K562 (cell line): ENCODE data around the gene DCAF17. TPM values are rescaled to one million over a fixed set of nuclear protein-coding genes. Genes with fewer than 3 reads are reported as not detected.

ENCODE experiments used
- BCOR ChIP-seq: fragments of 450-650 bp; IDR thresholded peaks from 2 replicates; pipeline ENCODE4 v1.6.1; 2016
- BMI1 ChIP-seq: fragments of 150-350 bp; IDR thresholded peaks from 2 replicates; pipeline ENCODE4 v1.6.1; 2014; ENCODE audit warnings: low read length
- ELF1 ChIP-seq: fragments of 200-800 bp; sonication (Bioruptor generic); IDR thresholded peaks from 2 replicates; pipeline ENCODE4 v1.6.1; 2016; ENCODE audit warnings: missing genetic modification characterization, missing compliant biosample characterization
- HDAC2 ChIP-seq: fragments of 450-650 bp; IDR thresholded peaks from 2 replicates; pipeline ENCODE4 v1.6.1; 2016; ENCODE audit warnings: mild to moderate bottlenecking
- IFI16 ChIP-seq: fragments of 250-450 bp; sonication (Bioruptor Pico); IDR thresholded peaks from 2 replicates; pipeline ENCODE4 v2.1.2; 2022; ENCODE audit warnings: mild to moderate bottlenecking, inconsistent platforms
- MECOM ChIP-seq: fragments of 250-450 bp; sonication (Bioruptor Pico); IDR thresholded peaks from 2 replicates; pipeline ENCODE4 v1.8.0; 2022; ENCODE audit warnings: inconsistent platforms
- NR2C1 ChIP-seq, 2 experiments: fragments of 450-650 bp; IDR thresholded peaks; 2 replicates each; pipeline ENCODE4 v1.6.1; 2017; ENCODE audit warnings: mild to moderate bottlenecking in 2 of 2, antibody characterized with exemption in 1 of 2, inconsistent platforms in 1 of 2, missing compliant biosample characterization in 1 of 2, missing genetic modification characterization in 1 of 2
- POLR3G ChIP-seq: IDR thresholded peaks from 2 replicates; pipeline ENCODE4 v1.6.1; 2011; ENCODE audit not compliant: insufficient read length, insufficient replicate concordance; ENCODE audit errors: extremely low read depth
- SMC3 ChIP-seq: conservative IDR thresholded peaks from 2 replicates; pipeline ENCODE4 v1.6.1; 2011; ENCODE audit warnings: low read depth, low read length, improper control_type of control experiment; ENCODE audit not compliant: insufficient read depth
- TAF15 ChIP-seq: fragments of 200-400 bp; formaldehyde crosslinking; IDR thresholded peaks from 2 replicates; pipeline ENCODE4 v1.6.1; 2017; ENCODE audit warnings: mild to moderate bottlenecking, low read depth, low read length, moderate library complexity
- ZBTB33 ChIP-seq: sonication (generic); formaldehyde crosslinking; IDR thresholded peaks from 2 replicates; pipeline ENCODE4 v1.8.1; 2023; ENCODE audit warnings: mild to moderate bottlenecking, missing genetic modification reagents
- ZNF174 ChIP-seq: fragments of 250-450 bp; sonication (Bioruptor Pico); IDR thresholded peaks from 2 replicates; pipeline ENCODE4 v1.4.0; 2020; ENCODE audit warnings: mild to moderate bottlenecking
- polyA plus RNA-seq, 8 experiments: library from polyadenylated mRNA; depleted of rRNA in 4 of 8; stranded (reverse) in 5 of 8; unstranded in 3 of 8; fragments of >200 nt; fragmentation: Nextera tagmentation in 2 of 8; fragmentation: Illumina TruSeq in 1 of 8; extraction: Ambion mirVana in 2 of 8; extraction: Trizol in 1 of 8; gene quantifications; 2 replicates each; pipeline versions ENCODE4 v1.2.1 to v1.2.3, GENCODE V29; 2011 to 2014; ENCODE audit warnings: inconsistent platforms in 1 of 8, missing spikeins in 1 of 8
- total RNA-seq, 7 experiments: library from RNA; depleted of rRNA in 6 of 7; stranded (reverse); fragments of >200 nt in 6 of 7; fragmentation: Illumina TruSeq in 2 of 7; extraction: Trizol in 2 of 7; gene quantifications; 2 replicates each; pipeline versions ENCODE4 v1.2.1 to v1.2.3, GENCODE V29; 2011 to 2021; ENCODE audit warnings: low replicate concordance in 1 of 7
- TF ChIP-seq, protein P1 (sequence below), 2 experiments: fragments of 450-650 bp; formaldehyde crosslinking in 1 of 2; IDR thresholded peaks; 2 replicates each; pipeline versions ENCODE4 v1.4.0 to v1.6.1; 2014 to 2020; ENCODE audit warnings: mild to moderate bottlenecking in 2 of 2, borderline replicate concordance in 1 of 2, low read depth in 1 of 2
- TF ChIP-seq, protein P2 (sequence below): fragments of 250-450 bp; sonication (Bioruptor Pico); IDR thresholded peaks from 2 replicates; pipeline ENCODE4 v1.8.0; 2022; ENCODE audit warnings: inconsistent platforms

Gene DCAF17
- total and polyA plus RNA-seq, 9 of the 15 experiments (the other 6 are each of a cell fraction or from before 2014, with no cell fraction given), result 10.0 to 38.5 (median 27.1) TPM

DNA sequence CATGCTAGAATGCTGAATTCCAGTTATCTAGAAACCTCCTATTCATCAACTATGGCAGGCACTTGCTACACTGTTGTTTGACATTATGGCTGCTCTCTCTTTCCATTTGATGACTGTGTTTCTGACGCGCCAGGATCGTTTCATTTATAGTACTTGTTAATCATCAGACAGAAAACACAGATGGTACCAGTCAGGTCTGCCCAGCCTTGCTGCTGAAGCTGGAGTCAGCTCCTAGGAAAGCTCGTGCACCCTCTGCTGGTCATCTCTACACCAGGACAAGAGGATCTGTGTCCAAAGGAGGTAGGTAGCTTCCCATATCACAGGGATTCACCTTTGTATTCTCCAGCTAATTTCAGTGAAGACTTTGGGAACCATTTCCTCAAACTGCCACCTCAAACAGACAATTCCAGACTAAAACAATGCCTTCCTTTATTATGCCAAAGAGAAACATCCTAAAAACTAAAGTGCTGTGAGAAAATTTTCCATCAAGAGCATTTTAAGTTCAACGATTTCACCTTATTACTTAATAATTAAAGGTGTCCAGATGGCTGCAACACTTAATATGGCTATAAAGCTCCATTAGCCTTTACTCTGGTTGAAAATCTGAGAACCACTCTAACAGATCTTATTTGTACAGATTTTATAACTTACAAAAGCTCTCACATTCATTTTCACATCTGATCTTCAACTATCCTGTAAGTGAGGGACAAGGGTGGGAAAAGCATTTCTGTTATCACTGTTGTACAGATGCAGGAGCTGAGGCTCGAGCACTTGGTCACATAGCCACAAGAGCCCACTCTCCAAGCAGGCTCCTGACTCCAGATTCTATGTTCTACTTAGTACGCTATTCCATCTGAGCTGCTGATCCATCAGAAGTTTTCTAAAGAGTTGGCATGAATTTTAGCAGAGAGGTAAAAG is 17.8 kb upstream of the DCAF17 start (continued):
- TF ChIP-seq, protein P1, sequence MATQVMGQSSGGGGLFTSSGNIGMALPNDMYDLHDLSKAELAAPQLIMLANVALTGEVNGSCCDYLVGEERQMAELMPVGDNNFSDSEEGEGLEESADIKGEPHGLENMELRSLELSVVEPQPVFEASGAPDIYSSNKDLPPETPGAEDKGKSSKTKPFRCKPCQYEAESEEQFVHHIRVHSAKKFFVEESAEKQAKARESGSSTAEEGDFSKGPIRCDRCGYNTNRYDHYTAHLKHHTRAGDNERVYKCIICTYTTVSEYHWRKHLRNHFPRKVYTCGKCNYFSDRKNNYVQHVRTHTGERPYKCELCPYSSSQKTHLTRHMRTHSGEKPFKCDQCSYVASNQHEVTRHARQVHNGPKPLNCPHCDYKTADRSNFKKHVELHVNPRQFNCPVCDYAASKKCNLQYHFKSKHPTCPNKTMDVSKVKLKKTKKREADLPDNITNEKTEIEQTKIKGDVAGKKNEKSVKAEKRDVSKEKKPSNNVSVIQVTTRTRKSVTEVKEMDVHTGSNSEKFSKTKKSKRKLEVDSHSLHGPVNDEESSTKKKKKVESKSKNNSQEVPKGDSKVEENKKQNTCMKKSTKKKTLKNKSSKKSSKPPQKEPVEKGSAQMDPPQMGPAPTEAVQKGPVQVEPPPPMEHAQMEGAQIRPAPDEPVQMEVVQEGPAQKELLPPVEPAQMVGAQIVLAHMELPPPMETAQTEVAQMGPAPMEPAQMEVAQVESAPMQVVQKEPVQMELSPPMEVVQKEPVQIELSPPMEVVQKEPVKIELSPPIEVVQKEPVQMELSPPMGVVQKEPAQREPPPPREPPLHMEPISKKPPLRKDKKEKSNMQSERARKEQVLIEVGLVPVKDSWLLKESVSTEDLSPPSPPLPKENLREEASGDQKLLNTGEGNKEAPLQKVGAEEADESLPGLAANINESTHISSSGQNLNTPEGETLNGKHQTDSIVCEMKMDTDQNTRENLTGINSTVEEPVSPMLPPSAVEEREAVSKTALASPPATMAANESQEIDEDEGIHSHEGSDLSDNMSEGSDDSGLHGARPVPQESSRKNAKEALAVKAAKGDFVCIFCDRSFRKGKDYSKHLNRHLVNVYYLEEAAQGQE (IDR thresholded peaks at IDR 0.05; ENCODE audit: borderline replicate concordance), result peak; percentile 90
- TF ChIP-seq, protein P1 (CRISPR knock-in tag; IDR thresholded peaks at IDR 0.05; ENCODE audit: low read depth), result no peak
- TF ChIP-seq TAF15 (no peak), NR2C1 (IDR thresholded peaks at IDR 0.05) (no peak), NR2C1 (tag; IDR thresholded peaks at IDR 0.05) (no peak), BMI1 (no peak), POLR3G (no peak), BCOR (no peak), HDAC2 (no peak), MECOM (CRISPR knock-in tag) (no peak), ZBTB33 (peak; percentile 44), SMC3 (peak; percentile 84), ZNF174 (no peak), IFI16 (no peak), ELF1 (tag) (0 out of 2 replicates have a peak, but pooled peaks have one; percentile 16)
- TF ChIP-seq, protein P2, sequence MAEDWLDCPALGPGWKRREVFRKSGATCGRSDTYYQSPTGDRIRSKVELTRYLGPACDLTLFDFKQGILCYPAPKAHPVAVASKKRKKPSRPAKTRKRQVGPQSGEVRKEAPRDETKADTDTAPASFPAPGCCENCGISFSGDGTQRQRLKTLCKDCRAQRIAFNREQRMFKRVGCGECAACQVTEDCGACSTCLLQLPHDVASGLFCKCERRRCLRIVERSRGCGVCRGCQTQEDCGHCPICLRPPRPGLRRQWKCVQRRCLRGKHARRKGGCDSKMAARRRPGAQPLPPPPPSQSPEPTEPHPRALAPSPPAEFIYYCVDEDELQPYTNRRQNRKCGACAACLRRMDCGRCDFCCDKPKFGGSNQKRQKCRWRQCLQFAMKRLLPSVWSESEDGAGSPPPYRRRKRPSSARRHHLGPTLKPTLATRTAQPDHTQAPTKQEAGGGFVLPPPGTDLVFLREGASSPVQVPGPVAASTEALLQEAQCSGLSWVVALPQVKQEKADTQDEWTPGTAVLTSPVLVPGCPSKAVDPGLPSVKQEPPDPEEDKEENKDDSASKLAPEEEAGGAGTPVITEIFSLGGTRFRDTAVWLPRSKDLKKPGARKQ (CRISPR knock-in tag), result no peak
